Measurements from ENCODE around the gene ZNF576. TPM values are rescaled to one million over a fixed set of nuclear protein-coding genes. Genes with fewer than 3 reads are reported as not detected.

The ZNF576 gene
- total and polyA plus RNA-seq, 2 donors (not counting 1 experiment from before 2014, with no cell fraction given), result 7.9 to 17.3 TPM

DNA sequence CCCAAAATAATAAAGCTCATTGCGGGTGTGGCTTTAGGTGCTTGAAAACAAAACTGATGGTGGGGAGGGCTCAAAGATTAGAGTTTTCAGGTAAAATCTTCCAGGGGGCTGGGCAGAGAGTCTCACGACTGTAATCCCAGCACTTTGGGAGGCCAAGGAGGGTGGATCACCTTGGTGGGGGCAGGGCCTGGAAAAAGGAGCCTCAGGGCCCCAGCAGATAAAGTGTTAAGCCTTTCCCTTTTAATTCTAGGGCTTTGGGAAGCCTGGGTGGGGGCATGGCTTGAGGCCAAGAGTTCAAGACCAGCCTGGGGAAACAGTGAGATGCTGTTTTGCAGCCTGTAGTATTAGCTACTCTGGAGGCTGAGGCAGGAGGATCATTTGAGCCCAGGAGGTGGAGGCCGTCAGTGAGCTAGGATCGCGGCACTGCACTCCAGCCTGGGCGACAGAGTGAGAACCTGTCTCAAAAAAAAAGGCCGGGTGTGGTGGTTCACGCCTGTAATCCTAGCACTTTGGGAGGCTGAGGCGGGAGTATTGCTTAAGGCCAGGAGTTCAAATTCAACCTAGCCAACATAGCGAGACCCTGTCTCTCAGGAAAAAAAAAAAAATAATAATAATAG, 2.2 kb upstream of the ZNF576 start:
- peaks cover 0 to 24% of the 10 kb centered on the region in 2 experiments for H3K36me3 ChIP-seq (replicated peaks in 1 of 2; ENCODE audit: control extremely low read depth in 1 of 2, control insufficient read depth in 1 of 2, extremely low read depth in 1 of 2, insufficient read depth in 2 of 2, low read length in 1 of 2)
- H2AFZ ChIP-seq (ENCODE audit: insufficient read depth, low read depth, low read length, poor library complexity, severe bottlenecking), result peak overlapping the region; percentile 87
- intact Hi-C loops (cut with micrococcal nuclease), result loop anchor here (1.0 kb wide), 1 partner anchor 147 kb away; no protein-coding TSS in a partner anchor
- DNase-seq, result no peak
- H3K27me3 ChIP-seq (replicated peaks in 1 of 4; ENCODE audit: control extremely low read depth in 1 of 4, control insufficient read depth in 3 of 4, insufficient read depth in 4 of 4, low read length in 3 of 4), result no peaks in the 10 kb centered on the region
- no peak overlapping the region for H3K27ac Mint-ChIP-seq
- peak overlapping the region in 3 of 5 experiments; percentile 73 to 82 (median 73) for H3K4me3 ChIP-seq (ENCODE audit: control extremely low read depth in 1 of 5, extremely low read depth in 1 of 5, insufficient read depth in 1 of 5, low read depth in 2 of 5, low read length in 4 of 5)
- H3K79me2 ChIP-seq (ENCODE audit: control insufficient read depth, insufficient read depth, low read length), result peaks cover 59% of the 10 kb centered on the region
- CTCF ChIA-PET, result interaction anchor here (0.7 to 7.5 kb wide), 31 partner anchors 10 to 216 kb away, joined by 3 to 126 read pairs (median 5); partner anchors contain the start of genes PINLYP, XRCC1 and ZNF575
- TF ChIP-seq, protein P1, sequence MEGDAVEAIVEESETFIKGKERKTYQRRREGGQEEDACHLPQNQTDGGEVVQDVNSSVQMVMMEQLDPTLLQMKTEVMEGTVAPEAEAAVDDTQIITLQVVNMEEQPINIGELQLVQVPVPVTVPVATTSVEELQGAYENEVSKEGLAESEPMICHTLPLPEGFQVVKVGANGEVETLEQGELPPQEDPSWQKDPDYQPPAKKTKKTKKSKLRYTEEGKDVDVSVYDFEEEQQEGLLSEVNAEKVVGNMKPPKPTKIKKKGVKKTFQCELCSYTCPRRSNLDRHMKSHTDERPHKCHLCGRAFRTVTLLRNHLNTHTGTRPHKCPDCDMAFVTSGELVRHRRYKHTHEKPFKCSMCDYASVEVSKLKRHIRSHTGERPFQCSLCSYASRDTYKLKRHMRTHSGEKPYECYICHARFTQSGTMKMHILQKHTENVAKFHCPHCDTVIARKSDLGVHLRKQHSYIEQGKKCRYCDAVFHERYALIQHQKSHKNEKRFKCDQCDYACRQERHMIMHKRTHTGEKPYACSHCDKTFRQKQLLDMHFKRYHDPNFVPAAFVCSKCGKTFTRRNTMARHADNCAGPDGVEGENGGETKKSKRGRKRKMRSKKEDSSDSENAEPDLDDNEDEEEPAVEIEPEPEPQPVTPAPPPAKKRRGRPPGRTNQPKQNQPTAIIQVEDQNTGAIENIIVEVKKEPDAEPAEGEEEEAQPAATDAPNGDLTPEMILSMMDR (IDR thresholded peaks at IDR 0.05), result no peak
- POLR2A ChIA-PET, result interaction anchor here (1.0 kb wide), 2 partner anchors 39 to 61 kb away, joined by 3 to 4 read pairs; partner anchors contain the start of gene ZNF575
- ATAC-seq (ENCODE audit: low read depth), result no peak
- no peaks in the 10 kb centered on the region for H3K9me3 Mint-ChIP-seq (ENCODE audit: insufficient read depth)
- H3K4me3 Mint-ChIP-seq, result peak overlapping the region; percentile 98
- no peaks in the 10 kb centered on the region for H3K9me3 ChIP-seq (ENCODE audit: control extremely low read depth in 1 of 3, control insufficient read depth in 2 of 3, insufficient read depth in 1 of 3, low read length in 2 of 3)
- peaks cover 27 to 55% of the 10 kb centered on the region in 2 donors for H3K4me1 ChIP-seq (ENCODE audit: control insufficient read depth in 2 of 2, insufficient read depth in 2 of 2, low read length in 2 of 2)
- 93% methylated on average over 7 of the region's 10 CpGs for WGBS (ENCODE audit: insufficient coverage)
- no peak overlapping the region for H3K27ac ChIP-seq (ENCODE audit: low read length in 2 of 2)
- peaks cover 5% of the 10 kb centered on the region for H4K20me1 ChIP-seq (ENCODE audit: control insufficient read depth, insufficient read depth, low read length, poor library complexity, severe bottlenecking)
- H3K27me3 Mint-ChIP-seq, result no peaks in the 10 kb centered on the region
- peak overlapping the region; percentile 79 for H3K4me2 ChIP-seq (replicated peaks; ENCODE audit: low read depth, low read length, poor library complexity, severe bottlenecking)
- peaks cover 58% of the 10 kb centered on the region for H3K4me1 Mint-ChIP-seq
- H3K9ac ChIP-seq (ENCODE audit: low read length), result peak overlapping the region; percentile 74
